RPMI7951 (cell line): ENCODE results near the gene GNAZ. TPM values are rescaled to one million over a fixed set of nuclear protein-coding genes. Genes with fewer than 3 reads are reported as not detected.

Experiments used
- DNase-seq: peaks from one replicate; pipeline ENCODE4 v3.0.0-alpha.2; 2012; ENCODE audit warnings: low read depth
- total RNA-seq: library from RNA; depleted of rRNA; stranded (reverse); fragments of >200 nt; shearing (Covaris generic); gene quantifications from 2 replicates; pipeline ENCODE4 v1.2.3, GENCODE V29; 2014

GNAZ gene
- total RNA-seq, 1 experiment from 2014 or later = 2.2 TPM

- DNase-seq = no peak
Observed at GRCh38 chr22:23092217-23092955, 22.1 kb downstream of the GNAZ start.

- no peak for DNase-seq
Observed at GRCh38 chr22:23093051-23093788, 22.9 kb downstream of the GNAZ start.

GRCh38 chr22:23094260-23094659, 23.9 kb downstream of the GNAZ start:
- no peak for DNase-seq

- DNase-seq = no peak
Observed at GRCh38 chr22:23094695-23095681, 24.7 kb downstream of the GNAZ start.

- DNase-seq = no peak
Observed at GRCh38 chr22:23095733-23096342, 25.5 kb downstream of the GNAZ start.

GRCh38 chr22:23097412-23098229, 27.3 kb downstream of the GNAZ start:
- no peak for DNase-seq

- DNase-seq = no peak
Observed at GRCh38 chr22:23098230-23098705, 27.9 kb downstream of the GNAZ start.

GRCh38 chr22:23098718-23099530, 28.6 kb downstream of the GNAZ start:
- no peak for DNase-seq

GRCh38 chr22:23099531-23099804, 29.1 kb downstream of the GNAZ start:
- DNase-seq = no peak

- no peak for DNase-seq
Observed at GRCh38 chr22:23100124-23100801, 29.9 kb downstream of the GNAZ start.

- DNase-seq = no peak
Observed at GRCh38 chr22:23101524-23101923, 31.2 kb downstream of the GNAZ start.

GRCh38 chr22:23102002-23102655, 31.8 kb downstream of the GNAZ start:
- no peak for DNase-seq

GRCh38 chr22:23102776-23103175, 32.5 kb downstream of the GNAZ start:
- no peak for DNase-seq

- DNase-seq = no peak
Observed at GRCh38 chr22:23103199-23103954, 33.1 kb downstream of the GNAZ start.

GRCh38 chr22:23104187-23104971, 34.1 kb downstream of the GNAZ start:
- DNase-seq = no peak

GRCh38 chr22:23105304-23105703, 35.0 kb downstream of the GNAZ start:
- no peak for DNase-seq

GRCh38 chr22:23105919-23106318, 35.6 kb downstream of the GNAZ start:
- DNase-seq = no peak
